ENCODE results near the gene OTOA.

GRCh38 chr16:21710938-21711337 lies 47.2 kb downstream of the OTOA start:
- TF ChIP-seq POLR2A (IDR thresholded peaks at IDR 0.05) (no peak), EP300 (IDR thresholded peaks at IDR 0.05) (no peak)
- TF ChIP-seq, protein P1, sequence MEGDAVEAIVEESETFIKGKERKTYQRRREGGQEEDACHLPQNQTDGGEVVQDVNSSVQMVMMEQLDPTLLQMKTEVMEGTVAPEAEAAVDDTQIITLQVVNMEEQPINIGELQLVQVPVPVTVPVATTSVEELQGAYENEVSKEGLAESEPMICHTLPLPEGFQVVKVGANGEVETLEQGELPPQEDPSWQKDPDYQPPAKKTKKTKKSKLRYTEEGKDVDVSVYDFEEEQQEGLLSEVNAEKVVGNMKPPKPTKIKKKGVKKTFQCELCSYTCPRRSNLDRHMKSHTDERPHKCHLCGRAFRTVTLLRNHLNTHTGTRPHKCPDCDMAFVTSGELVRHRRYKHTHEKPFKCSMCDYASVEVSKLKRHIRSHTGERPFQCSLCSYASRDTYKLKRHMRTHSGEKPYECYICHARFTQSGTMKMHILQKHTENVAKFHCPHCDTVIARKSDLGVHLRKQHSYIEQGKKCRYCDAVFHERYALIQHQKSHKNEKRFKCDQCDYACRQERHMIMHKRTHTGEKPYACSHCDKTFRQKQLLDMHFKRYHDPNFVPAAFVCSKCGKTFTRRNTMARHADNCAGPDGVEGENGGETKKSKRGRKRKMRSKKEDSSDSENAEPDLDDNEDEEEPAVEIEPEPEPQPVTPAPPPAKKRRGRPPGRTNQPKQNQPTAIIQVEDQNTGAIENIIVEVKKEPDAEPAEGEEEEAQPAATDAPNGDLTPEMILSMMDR (IDR thresholded peaks at IDR 0.05) = no peak

Data from stomach (tissue), 4 donors.